Measurements from ENCODE around the gene RET.

Gene RET

GRCh38 chr10:43057831-43058340 is 19.0 kb upstream of the RET start:
- no peak overlapping the region for H3K27ac ChIP-seq (ENCODE audit: low read length)
- no peaks in the 10 kb centered on the region for H3K36me3 ChIP-seq (ENCODE audit: control insufficient read depth in 1 of 2, insufficient read depth in 2 of 2, low read length in 2 of 2)
- no peaks in the 10 kb centered on the region for H3K27me3 ChIP-seq (ENCODE audit: low read depth, low read length)

GRCh38 chr10:43058716-43059335 is 18.0 kb upstream of the RET start:
- H3K4me3 ChIP-seq (ENCODE audit: low read depth in 1 of 2, low read length in 2 of 2) = no peak overlapping the region
- H3K36me3 ChIP-seq (ENCODE audit: control insufficient read depth in 1 of 2, insufficient read depth in 2 of 2, low read length in 2 of 2) = no peaks in the 10 kb centered on the region
- no peaks in the 10 kb centered on the region for H3K9me3 ChIP-seq (ENCODE audit: control insufficient read depth in 1 of 2, low read length in 2 of 2)
- no peaks in the 10 kb centered on the region for H3K27me3 ChIP-seq (ENCODE audit: low read depth, low read length)
- no peak overlapping the region for H3K27ac ChIP-seq (ENCODE audit: low read length)
- no peaks in the 10 kb centered on the region for H3K4me1 ChIP-seq (ENCODE audit: control insufficient read depth in 1 of 2, insufficient read depth in 2 of 2, low read length in 2 of 2)

More at GRCh38 chr10:43057831-43058340, 19.0 kb upstream of the RET start:
- H3K4me1 ChIP-seq (ENCODE audit: control insufficient read depth in 1 of 2, insufficient read depth in 2 of 2, low read length in 2 of 2) = no peaks in the 10 kb centered on the region
- H3K9me3 ChIP-seq (ENCODE audit: control insufficient read depth in 1 of 2, low read length in 2 of 2) = no peaks in the 10 kb centered on the region
- no peak overlapping the region for H3K4me3 ChIP-seq (ENCODE audit: low read depth in 1 of 2, low read length in 2 of 2)

- no peaks in the 10 kb centered on the region for H3K27me3 ChIP-seq (ENCODE audit: low read depth, low read length)
- H3K36me3 ChIP-seq (ENCODE audit: control insufficient read depth in 1 of 2, insufficient read depth in 2 of 2, low read length in 2 of 2) = no peaks in the 10 kb centered on the region
Measured at GRCh38 chr10:43059336-43059720, 17.5 kb upstream of the RET start.

GRCh38 chr10:43059828-43060227 is 17.0 kb upstream of the RET start:
- Histone ChIP-seq H3K27ac (ENCODE audit: low read length) (no peak overlapping the region), H3K4me1 (ENCODE audit: control insufficient read depth in 1 of 2, insufficient read depth in 2 of 2, low read length in 2 of 2) (no peaks in the 10 kb centered on the region), H3K27me3 (ENCODE audit: low read depth, low read length) (no peaks in the 10 kb centered on the region), H3K36me3 (ENCODE audit: control insufficient read depth in 1 of 2, insufficient read depth in 2 of 2, low read length in 2 of 2) (no peaks in the 10 kb centered on the region), H3K4me3 (ENCODE audit: low read depth in 1 of 2, low read length in 2 of 2) (no peak overlapping the region), H3K9me3 (ENCODE audit: control insufficient read depth in 1 of 2, low read length in 2 of 2) (no peaks in the 10 kb centered on the region)

More at GRCh38 chr10:43059336-43059720, 17.5 kb upstream of the RET start:
- no peaks in the 10 kb centered on the region for H3K4me1 ChIP-seq (ENCODE audit: control insufficient read depth in 1 of 2, insufficient read depth in 2 of 2, low read length in 2 of 2)
- no peak overlapping the region for H3K4me3 ChIP-seq (ENCODE audit: low read depth in 1 of 2, low read length in 2 of 2)
- no peak overlapping the region for H3K27ac ChIP-seq (ENCODE audit: low read length)
- no peaks in the 10 kb centered on the region for H3K9me3 ChIP-seq (ENCODE audit: control insufficient read depth in 1 of 2, low read length in 2 of 2)

GRCh38 chr10:43060291-43060690 is 16.6 kb upstream of the RET start:
- no peak overlapping the region for H3K27ac ChIP-seq (ENCODE audit: low read length)

GRCh38 chr10:43061331-43061730 is 15.5 kb upstream of the RET start:
- Histone ChIP-seq H3K4me1 (ENCODE audit: control insufficient read depth in 1 of 2, insufficient read depth in 2 of 2, low read length in 2 of 2) (no peaks in the 10 kb centered on the region), H3K36me3 (ENCODE audit: control insufficient read depth in 1 of 2, insufficient read depth in 2 of 2, low read length in 2 of 2) (no peaks in the 10 kb centered on the region), H3K27me3 (ENCODE audit: low read depth, low read length) (no peaks in the 10 kb centered on the region), H3K9me3 (ENCODE audit: control insufficient read depth in 1 of 2, low read length in 2 of 2) (no peaks in the 10 kb centered on the region), H3K4me3 (ENCODE audit: low read depth in 1 of 2, low read length in 2 of 2) (no peak overlapping the region), H3K27ac (ENCODE audit: low read length) (no peak overlapping the region)

More at GRCh38 chr10:43060291-43060690, 16.6 kb upstream of the RET start:
- Histone ChIP-seq H3K4me3 (ENCODE audit: low read depth in 1 of 2, low read length in 2 of 2) (no peak overlapping the region), H3K36me3 (ENCODE audit: control insufficient read depth in 1 of 2, insufficient read depth in 2 of 2, low read length in 2 of 2) (no peaks in the 10 kb centered on the region), H3K9me3 (ENCODE audit: control insufficient read depth in 1 of 2, low read length in 2 of 2) (no peaks in the 10 kb centered on the region), H3K4me1 (ENCODE audit: control insufficient read depth in 1 of 2, insufficient read depth in 2 of 2, low read length in 2 of 2) (no peaks in the 10 kb centered on the region), H3K27me3 (ENCODE audit: low read depth, low read length) (no peaks in the 10 kb centered on the region)

- Histone ChIP-seq H3K27ac (ENCODE audit: low read length) (no peak overlapping the region), H3K9me3 (ENCODE audit: control insufficient read depth in 1 of 2, low read length in 2 of 2) (no peaks in the 10 kb centered on the region), H3K27me3 (ENCODE audit: low read depth, low read length) (no peaks in the 10 kb centered on the region), H3K4me3 (ENCODE audit: low read depth in 1 of 2, low read length in 2 of 2) (no peak overlapping the region), H3K4me1 (ENCODE audit: control insufficient read depth in 1 of 2, insufficient read depth in 2 of 2, low read length in 2 of 2) (no peaks in the 10 kb centered on the region), H3K36me3 (ENCODE audit: control insufficient read depth in 1 of 2, insufficient read depth in 2 of 2, low read length in 2 of 2) (no peaks in the 10 kb centered on the region)
Measured at GRCh38 chr10:43061760-43062159, 15.1 kb upstream of the RET start.

GRCh38 chr10:43062402-43063160 is 14.3 kb upstream of the RET start:
- Histone ChIP-seq H3K36me3 (ENCODE audit: control insufficient read depth in 1 of 2, insufficient read depth in 2 of 2, low read length in 2 of 2) (no peaks in the 10 kb centered on the region), H3K4me3 (ENCODE audit: low read depth in 1 of 2, low read length in 2 of 2) (no peak overlapping the region), H3K27me3 (ENCODE audit: low read depth, low read length) (no peaks in the 10 kb centered on the region), H3K27ac (ENCODE audit: low read length) (no peak overlapping the region), H3K9me3 (ENCODE audit: control insufficient read depth in 1 of 2, low read length in 2 of 2) (no peaks in the 10 kb centered on the region), H3K4me1 (ENCODE audit: control insufficient read depth in 1 of 2, insufficient read depth in 2 of 2, low read length in 2 of 2) (no peaks in the 10 kb centered on the region)

GRCh38 chr10:43064331-43065075 is 12.4 kb upstream of the RET start:
- Histone ChIP-seq H3K9me3 (ENCODE audit: control insufficient read depth in 1 of 2, low read length in 2 of 2) (no peaks in the 10 kb centered on the region), H3K4me1 (ENCODE audit: control insufficient read depth in 1 of 2, insufficient read depth in 2 of 2, low read length in 2 of 2) (no peaks in the 10 kb centered on the region), H3K27me3 (ENCODE audit: low read depth, low read length) (no peaks in the 10 kb centered on the region), H3K36me3 (ENCODE audit: control insufficient read depth in 1 of 2, insufficient read depth in 2 of 2, low read length in 2 of 2) (no peaks in the 10 kb centered on the region), H3K27ac (ENCODE audit: low read length) (no peak overlapping the region), H3K4me3 (ENCODE audit: low read depth in 1 of 2, low read length in 2 of 2) (no peak overlapping the region)

GRCh38 chr10:43065234-43065633 is 11.6 kb upstream of the RET start:
- no peak overlapping the region for H3K27ac ChIP-seq (ENCODE audit: low read length)
- no peaks in the 10 kb centered on the region for H3K27me3 ChIP-seq (ENCODE audit: low read depth, low read length)
- no peaks in the 10 kb centered on the region for H3K9me3 ChIP-seq (ENCODE audit: control insufficient read depth in 1 of 2, low read length in 2 of 2)
- H3K4me3 ChIP-seq (ENCODE audit: low read depth in 1 of 2, low read length in 2 of 2) = no peak overlapping the region
- H3K36me3 ChIP-seq (ENCODE audit: control insufficient read depth in 1 of 2, insufficient read depth in 2 of 2, low read length in 2 of 2) = no peaks in the 10 kb centered on the region
- H3K4me1 ChIP-seq (ENCODE audit: control insufficient read depth in 1 of 2, insufficient read depth in 2 of 2, low read length in 2 of 2) = no peaks in the 10 kb centered on the region

- H3K27ac ChIP-seq (ENCODE audit: low read length) = no peak overlapping the region
- H3K9me3 ChIP-seq (ENCODE audit: control insufficient read depth in 1 of 2, low read length in 2 of 2) = no peaks in the 10 kb centered on the region
- H3K4me1 ChIP-seq (ENCODE audit: control insufficient read depth in 1 of 2, insufficient read depth in 2 of 2, low read length in 2 of 2) = no peaks in the 10 kb centered on the region
- H3K27me3 ChIP-seq (ENCODE audit: low read depth, low read length) = no peaks in the 10 kb centered on the region
- no peaks in the 10 kb centered on the region for H3K36me3 ChIP-seq (ENCODE audit: control insufficient read depth in 1 of 2, insufficient read depth in 2 of 2, low read length in 2 of 2)
- no peak overlapping the region for H3K4me3 ChIP-seq (ENCODE audit: low read depth in 1 of 2, low read length in 2 of 2)
Measured at GRCh38 chr10:43065761-43066160, 11.1 kb upstream of the RET start.
